HG03175 (cell line): ENCODE data around the gene DHX58.

Experiments
- ATAC-seq: cut with Tn5 transposase; IDR thresholded peaks from one replicate; pipeline ENCODE4 v1.9.1; 2021; ENCODE audit warnings: mild to moderate bottlenecking, moderate library complexity; ENCODE audit not compliant: unreplicated experiment

Gene DHX58

GRCh38 chr17:42087736-42088705 is 24.5 kb downstream of the DHX58 start:
- no peak for ATAC-seq

GRCh38 chr17:42087042-42087701 is 25.3 kb downstream of the DHX58 start:
- no peak for ATAC-seq

- no peak for ATAC-seq
These were observed 30.9 kb downstream of the DHX58 start for GRCh38 chr17:42081516-42082129.

- no peak for ATAC-seq
These were observed 33.0 kb downstream of the DHX58 start for GRCh38 chr17:42079541-42079940.

GRCh38 chr17:42078396-42079043 is 34.0 kb downstream of the DHX58 start:
- no peak for ATAC-seq

GRCh38 chr17:42077755-42078154 is 34.8 kb downstream of the DHX58 start:
- no peak for ATAC-seq

GRCh38 chr17:42076797-42077559 is 35.5 kb downstream of the DHX58 start:
- no peak for ATAC-seq

GRCh38 chr17:42075789-42076188 is 36.7 kb downstream of the DHX58 start:
- no peak for ATAC-seq

GRCh38 chr17:42072323-42073187 is 40.0 kb downstream of the DHX58 start:
- no peak for ATAC-seq

GRCh38 chr17:42071810-42072209 is 40.7 kb downstream of the DHX58 start:
- ATAC-seq: no peak

GRCh38 chr17:42068979-42069378 is 43.5 kb downstream of the DHX58 start:
- ATAC-seq: no peak

- no peak for ATAC-seq
These were observed 45.0 kb downstream of the DHX58 start for GRCh38 chr17:42067371-42068091.

- no peak for ATAC-seq
These were observed 47.3 kb downstream of the DHX58 start for GRCh38 chr17:42065201-42065600.

- no peak for ATAC-seq
These were observed 49.8 kb downstream of the DHX58 start for GRCh38 chr17:42062681-42063080.

- ATAC-seq: no peak
These were observed 50.6 kb downstream of the DHX58 start for GRCh38 chr17:42061646-42062487.

GRCh38 chr17:42060231-42060630 is 52.3 kb downstream of the DHX58 start:
- no peak for ATAC-seq

- no peak for ATAC-seq
These were observed 52.7 kb downstream of the DHX58 start for GRCh38 chr17:42059815-42060214.

GRCh38 chr17:42058063-42058462 is 54.5 kb downstream of the DHX58 start:
- no peak for ATAC-seq
